Activated naive CD8-positive, alpha-beta T cell (primary cell): ENCODE data around the gene MX2.

Experiments used
- H3K27ac Mint-ChIP-seq: one replicate; pipeline ENCODE4 v1.8.0; 2021; ENCODE audit warnings: mixed read lengths
- H3K27me3 Mint-ChIP-seq: one replicate; pipeline ENCODE4 v1.8.0; 2021; ENCODE audit warnings: mixed read lengths
- H3K36me3 Mint-ChIP-seq: one replicate; pipeline ENCODE4 v1.8.0; 2021; ENCODE audit warnings: mixed read lengths
- H3K4me1 Mint-ChIP-seq: one replicate; pipeline ENCODE4 v1.8.0; 2021; ENCODE audit warnings: low read depth, mixed read lengths
- H3K4me3 Mint-ChIP-seq: one replicate; pipeline ENCODE4 v1.8.0; 2021; ENCODE audit warnings: mild to moderate bottlenecking, mixed read lengths
- H3K9me3 Mint-ChIP-seq: one replicate; pipeline ENCODE4 v1.8.0; 2021; ENCODE audit warnings: low read depth, mixed read lengths

Gene MX2

GRCh38 chr21:41367301-41367944, 5.6 kb downstream of the MX2 start:
- Mint-ChIP-seq H3K9me3 (no peaks in the 10 kb centered on the region), H3K27ac (peak overlapping the region; percentile 88), H3K4me1 (peaks cover 82% of the 10 kb centered on the region), H3K36me3 (peaks cover 14% of the 10 kb centered on the region), H3K27me3 (no peaks in the 10 kb centered on the region), H3K4me3 (no peak overlapping the region)

DNA sequence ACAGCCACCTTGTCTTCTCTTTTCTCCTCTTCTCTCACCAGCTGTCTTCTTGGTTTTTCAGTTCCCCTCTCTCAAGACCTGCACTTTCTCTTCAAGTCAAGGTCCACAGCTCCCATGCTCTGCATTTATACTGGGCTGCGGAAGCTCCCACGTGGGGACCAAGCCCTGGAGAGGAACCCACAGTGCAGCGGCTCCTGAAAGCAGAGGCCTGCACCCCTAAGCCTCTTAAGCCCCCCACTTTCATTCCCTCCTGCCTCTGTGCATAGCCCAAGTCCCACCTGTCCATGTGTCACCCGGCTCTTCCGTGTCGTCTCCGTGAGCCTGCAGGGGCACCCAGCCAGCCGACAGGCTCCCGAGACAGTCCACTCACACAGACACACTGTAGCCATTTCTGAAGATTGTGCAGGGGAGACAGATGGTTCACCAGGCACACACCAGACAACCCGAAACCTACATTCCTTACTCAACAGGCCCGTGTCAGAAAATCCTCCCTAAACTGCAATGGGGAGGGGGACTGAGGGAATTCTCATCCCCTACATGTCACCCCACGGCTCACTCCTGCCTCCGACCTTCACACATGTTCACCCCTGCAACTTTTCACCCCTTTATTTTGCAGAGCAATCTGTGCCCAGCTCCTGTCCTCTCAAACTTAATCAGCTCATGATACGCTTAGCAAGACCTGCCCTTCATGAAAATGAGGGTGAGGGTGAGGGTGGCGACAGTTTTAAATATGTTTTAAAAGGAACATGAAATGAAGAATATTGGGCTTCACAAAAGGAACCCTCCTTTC, 6.3 kb downstream of the MX2 start:
- Mint-ChIP-seq H3K27ac (peak overlapping the region; percentile 88), H3K27me3 (no peaks in the 10 kb centered on the region), H3K9me3 (no peaks in the 10 kb centered on the region), H3K4me3 (peak overlapping the region; percentile 83), H3K36me3 (peaks cover 14% of the 10 kb centered on the region), H3K4me1 (peaks cover 80% of the 10 kb centered on the region)

- peaks cover 76% of the 10 kb centered on the region for H3K4me1 Mint-ChIP-seq
- peak overlapping the region; percentile 88 for H3K27ac Mint-ChIP-seq
- H3K4me3 Mint-ChIP-seq = peak overlapping the region; percentile 83
- H3K9me3 Mint-ChIP-seq = no peaks in the 10 kb centered on the region
- peaks cover 14% of the 10 kb centered on the region for H3K36me3 Mint-ChIP-seq
- H3K27me3 Mint-ChIP-seq = no peaks in the 10 kb centered on the region
Observed at GRCh38 chr21:41368735-41369104, 6.9 kb downstream of the MX2 start.

- H3K27ac Mint-ChIP-seq = peak overlapping the region; percentile 88
- no peaks in the 10 kb centered on the region for H3K27me3 Mint-ChIP-seq
- H3K4me1 Mint-ChIP-seq = peaks cover 75% of the 10 kb centered on the region
- H3K4me3 Mint-ChIP-seq = peak overlapping the region; percentile 83
- H3K36me3 Mint-ChIP-seq = peaks cover 14% of the 10 kb centered on the region
- H3K9me3 Mint-ChIP-seq = no peaks in the 10 kb centered on the region
Observed at GRCh38 chr21:41369105-41369919, 7.5 kb downstream of the MX2 start.

- peak overlapping the region; percentile 74 for H3K27ac Mint-ChIP-seq
- peaks cover 13% of the 10 kb centered on the region for H3K36me3 Mint-ChIP-seq
- H3K9me3 Mint-ChIP-seq = no peaks in the 10 kb centered on the region
- H3K4me3 Mint-ChIP-seq = peak overlapping the region; percentile 83
- peaks cover 73% of the 10 kb centered on the region for H3K4me1 Mint-ChIP-seq
- H3K27me3 Mint-ChIP-seq = no peaks in the 10 kb centered on the region
Observed at GRCh38 chr21:41369920-41370839, 8.4 kb downstream of the MX2 start.

- Mint-ChIP-seq H3K4me3 (peak overlapping the region; percentile 83), H3K27me3 (no peaks in the 10 kb centered on the region), H3K9me3 (no peaks in the 10 kb centered on the region), H3K27ac (peak overlapping the region; percentile 74), H3K4me1 (peaks cover 67% of the 10 kb centered on the region), H3K36me3 (peaks cover 10% of the 10 kb centered on the region)
Observed at GRCh38 chr21:41370840-41371684, 9.2 kb downstream of the MX2 start.

DNA sequence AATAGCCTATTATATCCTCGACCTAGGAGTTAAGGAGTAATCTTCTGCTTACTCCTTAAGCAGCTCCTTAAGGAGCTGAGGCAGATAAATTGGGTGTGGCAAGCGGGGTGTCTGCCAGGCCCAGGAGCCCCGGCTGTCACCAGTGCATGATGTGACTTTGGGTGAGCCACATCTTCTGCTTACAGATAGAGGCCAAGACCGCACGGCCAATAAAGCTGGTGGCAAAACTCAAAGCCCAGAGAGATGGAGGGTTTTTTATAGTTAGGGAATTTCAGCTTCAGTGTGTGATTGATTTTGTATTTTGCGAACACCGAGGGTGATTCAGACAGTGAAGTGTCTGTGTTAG, 9.8 kb downstream of the MX2 start:
- Mint-ChIP-seq H3K27ac (no peak overlapping the region), H3K27me3 (no peaks in the 10 kb centered on the region), H3K9me3 (no peaks in the 10 kb centered on the region), H3K36me3 (peaks cover 10% of the 10 kb centered on the region), H3K4me3 (peak overlapping the region; percentile 83), H3K4me1 (peaks cover 62% of the 10 kb centered on the region)

DNA sequence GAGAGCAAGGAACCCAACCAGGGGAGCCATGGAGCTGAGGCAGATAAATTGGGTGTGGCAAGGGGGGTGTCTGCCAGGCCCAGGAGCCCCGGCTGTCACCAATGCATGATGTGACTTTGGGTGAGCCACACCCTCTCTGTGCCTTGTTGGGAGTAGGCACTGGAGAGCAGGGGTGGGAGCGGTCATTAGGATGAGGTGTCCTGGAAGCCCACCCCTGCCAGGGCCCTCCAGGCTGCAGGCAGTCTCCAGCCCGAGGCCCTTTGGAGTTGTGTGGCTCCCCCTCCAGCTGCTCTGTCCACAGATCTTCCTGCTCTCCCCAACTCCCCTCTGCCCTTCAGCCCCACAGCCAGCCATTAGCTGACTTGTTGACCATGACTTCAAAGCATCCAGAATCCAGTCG, 11.4 kb downstream of the MX2 start:
- Mint-ChIP-seq H3K4me1 (peaks cover 52% of the 10 kb centered on the region), H3K36me3 (peaks cover 6% of the 10 kb centered on the region), H3K27ac (no peak overlapping the region), H3K27me3 (no peaks in the 10 kb centered on the region), H3K9me3 (no peaks in the 10 kb centered on the region), H3K4me3 (no peak overlapping the region)

DNA sequence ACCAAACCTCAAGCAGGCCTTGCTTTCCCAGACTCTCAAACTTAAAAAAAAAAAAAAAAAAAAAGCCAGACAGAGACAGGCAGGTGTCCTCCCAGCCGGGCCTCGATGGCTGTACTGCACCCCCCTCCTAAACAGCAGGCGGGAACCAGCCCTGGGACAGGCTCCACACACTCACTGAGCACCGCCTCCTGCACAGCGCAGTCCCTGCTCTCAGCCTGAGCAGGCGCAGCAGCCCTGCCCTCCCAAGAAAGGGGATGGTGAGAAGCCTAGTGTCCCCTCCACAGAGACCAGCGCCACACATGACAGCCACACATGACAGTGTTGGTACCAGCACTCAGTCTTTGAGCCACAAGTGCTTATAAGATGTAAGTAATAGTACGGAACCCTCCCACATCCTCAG, 11.9 kb downstream of the MX2 start:
- Mint-ChIP-seq H3K36me3 (peaks cover 6% of the 10 kb centered on the region), H3K27ac (no peak overlapping the region), H3K4me3 (no peak overlapping the region), H3K9me3 (no peaks in the 10 kb centered on the region), H3K4me1 (peaks cover 47% of the 10 kb centered on the region), H3K27me3 (no peaks in the 10 kb centered on the region)

DNA sequence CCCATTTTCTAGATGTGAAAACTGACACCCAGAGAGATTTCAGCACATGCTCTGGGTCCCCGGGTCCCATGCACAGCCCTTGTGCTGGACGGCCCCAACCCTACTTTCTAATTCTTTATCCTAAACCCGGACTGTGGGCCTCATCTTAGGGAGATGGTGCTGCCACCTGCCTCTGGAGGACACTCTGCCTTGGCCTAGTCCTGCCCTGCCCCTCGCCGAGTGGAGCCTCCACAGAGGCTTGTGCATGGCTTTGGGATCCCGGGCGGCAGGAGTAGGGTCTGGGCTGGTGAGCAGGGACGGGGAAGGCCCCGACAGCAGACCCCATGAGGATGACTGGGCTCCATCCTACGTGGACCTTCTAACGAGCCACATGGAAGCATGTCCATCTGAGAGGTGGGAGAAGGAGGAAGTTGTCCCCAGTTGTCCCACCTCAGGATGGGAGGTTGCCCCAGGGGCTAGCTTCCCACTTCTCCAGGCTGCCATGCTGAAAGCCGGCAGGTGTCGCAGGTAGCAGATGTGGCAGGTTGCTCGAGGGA, 12.4 kb downstream of the MX2 start:
- H3K27ac Mint-ChIP-seq = no peak overlapping the region
- H3K9me3 Mint-ChIP-seq = no peaks in the 10 kb centered on the region
- H3K36me3 Mint-ChIP-seq = peaks cover 6% of the 10 kb centered on the region
- H3K27me3 Mint-ChIP-seq = no peaks in the 10 kb centered on the region
- H3K4me3 Mint-ChIP-seq = no peak overlapping the region
- H3K4me1 Mint-ChIP-seq = peaks cover 43% of the 10 kb centered on the region

DNA sequence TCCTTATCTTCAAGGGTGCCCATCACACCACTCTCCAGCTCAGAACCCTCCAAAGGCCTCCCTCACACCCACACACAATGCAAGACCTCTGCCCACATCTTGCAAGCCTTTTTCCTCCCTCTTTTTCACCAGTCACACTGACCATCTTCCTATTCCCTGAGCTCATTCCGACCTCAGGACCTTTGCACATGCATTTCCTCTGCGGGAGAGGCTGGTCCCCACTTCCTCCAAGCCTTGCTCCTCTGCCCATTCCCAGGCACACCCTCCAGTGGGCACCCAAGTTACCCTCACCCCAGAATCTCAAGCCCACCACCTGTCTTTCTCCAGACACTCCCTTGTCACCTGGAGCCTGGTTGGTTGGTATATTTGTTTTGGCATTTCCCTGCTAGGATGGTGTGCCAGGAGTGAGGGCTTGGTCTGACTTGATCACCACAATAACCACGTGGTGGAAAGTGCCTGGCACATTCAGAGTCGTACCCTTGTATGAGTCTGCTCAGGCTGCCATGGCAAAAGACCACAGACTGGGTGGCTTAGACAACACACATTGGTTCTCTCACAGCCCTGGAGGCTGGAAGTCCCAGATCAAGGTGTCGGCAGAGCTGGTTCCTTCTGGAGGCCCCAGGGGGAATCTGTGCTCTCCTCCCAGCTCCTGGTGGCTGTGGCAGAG, 13.2 kb downstream of the MX2 start:
- peak overlapping the region; percentile 85 for H3K27ac Mint-ChIP-seq
- peaks cover 6% of the 10 kb centered on the region for H3K36me3 Mint-ChIP-seq
- no peaks in the 10 kb centered on the region for H3K9me3 Mint-ChIP-seq
- no peaks in the 10 kb centered on the region for H3K27me3 Mint-ChIP-seq
- H3K4me1 Mint-ChIP-seq = peaks cover 40% of the 10 kb centered on the region
- H3K4me3 Mint-ChIP-seq = no peak overlapping the region

DNA sequence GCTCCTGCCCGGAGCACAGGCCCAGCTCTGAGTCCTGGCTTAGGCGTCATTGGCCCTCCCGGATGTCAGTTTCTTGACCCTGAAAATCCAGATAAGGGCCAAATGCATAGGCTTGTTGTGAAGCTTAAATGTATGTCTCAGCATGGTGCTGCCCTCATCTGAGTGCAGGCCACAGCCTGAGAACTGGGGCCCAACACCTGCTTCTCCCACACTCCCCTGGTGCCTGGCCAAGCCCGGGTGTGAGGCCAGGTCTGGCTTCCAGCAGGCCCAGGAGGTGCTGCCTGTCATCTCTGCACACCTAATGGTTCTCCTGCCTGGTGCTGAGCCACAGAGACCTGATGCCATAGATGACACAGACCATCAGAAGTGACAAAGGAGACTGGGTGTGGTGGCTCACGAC, 14.0 kb downstream of the MX2 start:
- Mint-ChIP-seq H3K27me3 (no peaks in the 10 kb centered on the region), H3K4me3 (no peak overlapping the region), H3K9me3 (no peaks in the 10 kb centered on the region), H3K36me3 (peaks cover 3% of the 10 kb centered on the region), H3K27ac (no peak overlapping the region), H3K4me1 (peaks cover 31% of the 10 kb centered on the region)

GRCh38 chr21:41377715-41378114, 15.9 kb downstream of the MX2 start:
- no peaks in the 10 kb centered on the region for H3K9me3 Mint-ChIP-seq
- H3K4me3 Mint-ChIP-seq = no peak overlapping the region
- H3K36me3 Mint-ChIP-seq = peaks cover 6% of the 10 kb centered on the region
- peaks cover 15% of the 10 kb centered on the region for H3K4me1 Mint-ChIP-seq
- no peak overlapping the region for H3K27ac Mint-ChIP-seq
- H3K27me3 Mint-ChIP-seq = no peaks in the 10 kb centered on the region
